Measurements from ENCODE around the gene FNDC10. TPM values are rescaled to one million over a fixed set of nuclear protein-coding genes. Genes with fewer than 3 reads are reported as not detected.

Gene FNDC10
- total and polyA plus RNA-seq, 10 of the 15 experiments (the other 5 are each of a cell fraction or from before 2014, with no cell fraction given): 0.05 to 1.3 (median 0.25) TPM; not detected in 4

- TF ChIP-seq SP1 (IDR thresholded peaks at IDR 0.05; ENCODE audit: low read depth, low read length) (no peak), NFYB (IDR thresholded peaks at IDR 0.05; ENCODE audit: insufficient read depth, low read depth, low read length) (no peak), PAX5 (IDR thresholded peaks at IDR 0.05; ENCODE audit: borderline replicate concordance, low read depth, low read length) (no peak), BMI1 (IDR thresholded peaks at IDR 0.05; ENCODE audit: borderline replicate concordance) (no peak), USF2 (IDR thresholded peaks at IDR 0.05; ENCODE audit: borderline replicate concordance, low read depth, low read length) (no peak), MEF2B (IDR thresholded peaks at IDR 0.05; ENCODE audit: partially characterized antibody, poor library complexity, severe bottlenecking) (no peak), RBBP5 (conservative IDR thresholded peaks at IDR 0.05) (no peak), ZSCAN29 (IDR thresholded peaks at IDR 0.05) (no peak), STAT3 (IDR thresholded peaks at IDR 0.05; ENCODE audit: low read depth, low read length) (no peak), BACH1 (IDR thresholded peaks at IDR 0.05; ENCODE audit: borderline replicate concordance) (no peak)
Measured at GRCh38 chr1:1601564-1602303, 1.8 kb upstream of the FNDC10 start (continued).

GRCh38 chr1:1600861-1601563 lies 1.1 kb upstream of the FNDC10 start:
- FAIRE-seq (no peak), DNase-seq (ENCODE audit: low read depth, low spot score) (no peak), ATAC-seq (no peak)
- Histone ChIP-seq H3K4me2 (ENCODE audit: control insufficient read depth, insufficient read depth) (no peak overlapping the region), H3K27me3 (replicated peaks in 1 of 2; ENCODE audit: control insufficient read depth in 2 of 2, insufficient read depth in 2 of 2, low read length in 1 of 2) (peaks cover 0 to 2% of the 10 kb centered on the region in 2 experiments; a peak in 2 of 4 replicates), H3K9ac (ENCODE audit: control insufficient read depth, insufficient read depth, low read length) (no peak overlapping the region), H4K20me1 (ENCODE audit: control insufficient read depth, insufficient read depth) (no peaks in the 10 kb centered on the region), H3K4me3 (no peak overlapping the region), H3K9me3 (replicated peaks; ENCODE audit: control insufficient read depth, insufficient read depth, low read length) (no peaks in the 10 kb centered on the region), H2AFZ (ENCODE audit: control insufficient read depth, low read depth, low read length) (no peak overlapping the region), H3K27ac (ENCODE audit: control insufficient read depth, insufficient read depth) (no peak overlapping the region), H3K79me2 (ENCODE audit: control insufficient read depth, insufficient read depth, low read length) (no peaks in the 10 kb centered on the region), H3K4me1 (ENCODE audit: control insufficient read depth, insufficient read depth, low read length) (peaks cover 40% of the 10 kb centered on the region), H3K36me3 (ENCODE audit: control insufficient read depth in 2 of 2, insufficient read depth in 2 of 2, low read length in 1 of 2) (no peaks in the 10 kb centered on the region)
- POLR2A ChIA-PET: no interaction called here
- intact Hi-C loops (cut with micrococcal nuclease; ENCODE audit: unreplicated experiment) (no loop called here), in situ Hi-C loops (cut with MboI) (no loop called here)
- RAD21 ChIA-PET (ENCODE audit: unreplicated experiment): no interaction called here
- SMC1A ChIA-PET (ENCODE audit: uncharacterized antibody, unreplicated experiment): no interaction called here
- BruUV-seq (replicated peaks): no TSS peak
- 81% methylated on average over 18 of the region's 22 CpGs for WGBS (ENCODE audit: insufficient coverage, insufficient replicate concordance, low lambda C conversion rate, missing lambda C conversion rate)
- CTCF ChIA-PET: no interaction called here
- TF ChIP-seq FOXK2 (IDR thresholded peaks at IDR 0.05) (no peak), E4F1 (IDR thresholded peaks at IDR 0.05; ENCODE audit: borderline replicate concordance, partially characterized antibody) (no peak), NBN (IDR thresholded peaks at IDR 0.05) (no peak), ATF3 (IDR thresholded peaks at IDR 0.05; ENCODE audit: borderline replicate concordance, extremely low read depth, low read depth, low read length) (no peak), FOS (IDR thresholded peaks at IDR 0.05; ENCODE audit: borderline replicate concordance, extremely low read depth, insufficient read length) (no peak), HDAC2 (IDR thresholded peaks at IDR 0.05) (no peak), MAX (IDR thresholded peaks at IDR 0.05; ENCODE audit: low read depth, low read length) (no peak), EGR1 (IDR thresholded peaks at IDR 0.05; ENCODE audit: borderline replicate concordance in 1 of 2, low read depth in 2 of 2, low read length in 2 of 2) (no peak), KAT2A (conservative IDR thresholded peaks at IDR 0.05; ENCODE audit: control insufficient read depth, low read depth, low read length) (no peak)
